ENCODE measurements around the gene CASP7.
"Not testable (repeated sequence)": the region's sequence is repeated elsewhere in the genome, so short reads cannot be mapped to it uniquely, and the experiment has no call there.

The CASP7 gene

DNA sequence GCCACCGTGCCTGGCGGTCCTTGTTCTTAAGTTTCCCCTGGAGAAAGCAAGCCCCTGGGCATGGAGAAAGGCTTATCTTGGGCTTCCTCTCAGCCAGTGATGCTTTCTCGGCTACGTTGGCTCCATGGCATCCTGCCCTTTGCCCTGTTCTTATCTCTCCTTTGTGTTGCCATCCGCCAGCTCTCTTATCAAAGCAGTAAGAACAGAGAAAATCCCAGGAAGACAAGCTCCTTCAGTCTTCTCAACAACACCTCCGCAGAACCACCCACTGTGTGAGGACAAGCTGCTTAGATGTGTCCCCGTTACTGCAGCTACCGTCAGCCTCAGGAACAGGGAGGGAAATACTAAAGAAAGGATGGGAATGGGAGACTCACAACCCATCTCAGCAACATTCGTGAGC is 75.1 kb downstream of the CASP7 start:
- no peak for DNase-seq

DNA sequence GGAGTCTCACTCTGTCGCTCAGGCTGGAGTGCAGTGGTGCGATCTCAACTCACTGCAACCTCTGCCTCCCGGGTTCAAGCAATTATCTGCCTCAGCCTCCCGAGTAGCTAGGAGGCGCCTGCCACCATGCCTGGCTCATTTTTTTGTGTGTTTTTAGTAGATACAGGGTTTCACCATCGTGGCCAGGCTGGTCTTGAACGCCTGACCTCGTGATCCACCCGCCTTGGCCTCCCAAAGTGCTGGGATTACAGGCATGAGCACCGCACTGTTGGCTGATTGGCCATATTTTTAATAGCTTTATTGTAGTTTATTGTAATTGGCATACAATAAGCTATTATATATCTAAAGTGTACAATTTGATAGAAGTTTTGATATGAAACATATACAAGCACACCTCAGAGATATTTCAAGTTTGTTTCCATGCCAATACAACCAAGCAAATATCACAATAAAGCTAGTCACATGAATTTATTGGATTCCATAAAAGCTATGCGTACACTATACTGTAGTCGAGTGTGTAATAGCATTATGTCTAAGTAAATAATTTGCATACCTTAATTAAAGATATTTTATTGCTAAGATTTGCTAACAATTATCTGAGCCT is 77.3 kb downstream of the CASP7 start:
- no peak for DNase-seq

DNA sequence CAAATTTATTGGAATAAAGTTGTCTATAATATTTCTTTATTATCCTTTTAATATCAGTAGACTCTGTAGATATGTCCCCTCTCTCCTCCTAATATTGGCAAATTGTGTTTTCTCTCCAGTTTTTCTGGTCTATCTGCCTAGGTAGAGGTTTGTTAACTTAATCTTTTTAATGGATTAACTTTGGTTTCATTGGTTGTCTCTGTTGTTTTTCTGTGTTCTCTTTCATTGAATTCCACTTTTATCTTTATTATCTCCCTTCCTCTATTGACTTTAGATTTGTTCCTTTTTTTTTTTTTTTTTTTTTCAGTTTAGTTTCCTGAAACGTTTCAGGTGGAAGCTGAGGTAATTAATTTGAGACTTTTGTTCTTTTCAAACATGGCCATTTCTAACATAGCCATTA is 82.4 kb downstream of the CASP7 start:
- no peak for DNase-seq

GRCh38 chr10:113764582-113764981 is 84.9 kb downstream of the CASP7 start:
- DNase-seq = no peak

- DNase-seq = no peak
Observed at GRCh38 chr10:113765910-113766309, 86.2 kb downstream of the CASP7 start.

DNA sequence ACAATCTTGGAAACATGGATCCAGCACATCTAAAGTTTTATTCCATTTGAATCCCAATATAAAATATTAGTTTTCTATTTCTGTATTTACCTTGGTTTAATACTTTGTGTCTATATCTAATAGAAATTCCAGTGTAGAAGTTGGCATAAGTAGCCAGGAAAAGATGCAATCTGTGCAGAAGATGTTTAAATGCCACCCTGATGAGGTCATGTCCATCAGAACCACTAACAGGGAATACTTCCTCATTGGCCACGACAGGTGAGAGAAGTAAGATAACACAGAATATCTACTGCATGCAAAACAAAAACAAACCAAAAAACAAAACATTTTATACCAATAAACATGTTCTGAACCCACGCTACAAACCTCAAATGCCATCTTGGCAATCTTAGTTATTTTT is 87.5 kb downstream of the CASP7 start:
- DNase-seq = no peak

DNA sequence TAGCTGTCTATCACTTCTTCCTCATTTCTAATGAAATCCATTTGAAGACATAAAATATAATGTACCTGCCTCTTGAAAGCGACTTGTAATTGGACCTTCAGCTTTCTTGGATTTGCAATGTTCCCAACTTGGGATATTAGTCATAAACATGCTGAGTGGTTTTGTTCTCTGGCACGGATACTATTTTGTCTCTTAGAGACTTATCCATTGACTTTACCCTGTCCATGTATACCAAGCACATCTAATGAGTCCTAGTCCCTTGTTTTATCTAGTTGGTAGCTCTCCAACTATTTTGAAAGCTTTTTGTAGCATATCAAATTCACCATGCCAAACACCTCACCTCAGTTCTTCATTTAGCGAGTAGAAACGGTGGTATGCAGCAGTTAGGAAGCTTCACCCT is 90.6 kb downstream of the CASP7 start:
- DNase-seq = no peak

- DNase-seq = not testable (repeated sequence)
Observed at GRCh38 chr10:113771131-113771530, 91.4 kb downstream of the CASP7 start.

DNA sequence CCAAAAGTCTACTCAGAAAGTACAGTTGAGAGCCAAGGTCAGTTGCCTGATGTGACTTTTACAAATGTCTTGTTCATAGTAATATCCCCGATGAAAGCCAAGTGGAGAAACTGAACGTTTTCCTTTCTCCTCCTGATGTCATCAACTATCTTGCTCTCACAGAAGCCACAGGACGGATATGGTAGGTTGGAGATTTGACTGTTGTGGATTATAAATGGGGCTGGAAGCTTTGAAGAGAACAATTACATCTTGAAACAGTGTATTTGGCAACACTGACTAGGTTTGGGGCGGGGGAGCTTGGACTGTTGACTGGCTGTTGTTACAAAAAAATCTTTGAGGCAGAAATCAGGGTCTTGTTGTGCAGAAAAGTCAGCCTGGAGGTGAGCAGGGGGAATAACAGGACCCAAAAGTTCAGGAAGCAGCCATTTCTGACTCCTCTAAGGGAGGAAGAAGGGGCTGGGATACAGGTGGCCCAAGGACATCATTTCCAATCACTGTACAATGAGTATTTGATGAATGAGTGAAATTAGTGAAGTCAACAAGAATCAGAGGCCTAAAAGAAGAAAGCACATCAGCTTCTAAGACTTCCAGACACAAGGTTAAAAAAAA is 96.1 kb downstream of the CASP7 start:
- DNase-seq = no peak

DNA sequence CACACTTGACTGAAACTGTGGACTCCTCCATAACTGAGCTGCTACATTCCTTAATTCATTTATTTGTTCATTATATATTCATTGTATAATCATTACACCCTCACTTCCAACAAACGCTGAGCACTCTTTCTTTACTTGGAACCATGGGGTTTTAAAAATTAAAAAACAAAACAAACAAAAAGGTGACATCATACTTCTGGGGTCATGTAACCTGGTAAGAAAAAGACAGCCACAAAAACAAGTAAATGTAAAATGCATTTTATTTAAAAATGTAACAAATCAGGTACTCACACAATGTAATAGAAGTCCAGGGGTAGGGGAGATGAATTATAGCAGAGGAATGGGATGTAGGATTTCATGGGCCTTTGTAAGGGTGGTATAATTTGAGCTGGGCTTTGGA is 96.8 kb downstream of the CASP7 start:
- no peak for DNase-seq

Data from stimulated activated CD8-positive, alpha-beta memory T cell treated with anti-CD3 and anti-CD28 coated beads, Interleukin-4, amount 100 ng/mL, for 48 hours (primary cell).